ENCODE results near the gene FAM83G.

Gene FAM83G

DNA sequence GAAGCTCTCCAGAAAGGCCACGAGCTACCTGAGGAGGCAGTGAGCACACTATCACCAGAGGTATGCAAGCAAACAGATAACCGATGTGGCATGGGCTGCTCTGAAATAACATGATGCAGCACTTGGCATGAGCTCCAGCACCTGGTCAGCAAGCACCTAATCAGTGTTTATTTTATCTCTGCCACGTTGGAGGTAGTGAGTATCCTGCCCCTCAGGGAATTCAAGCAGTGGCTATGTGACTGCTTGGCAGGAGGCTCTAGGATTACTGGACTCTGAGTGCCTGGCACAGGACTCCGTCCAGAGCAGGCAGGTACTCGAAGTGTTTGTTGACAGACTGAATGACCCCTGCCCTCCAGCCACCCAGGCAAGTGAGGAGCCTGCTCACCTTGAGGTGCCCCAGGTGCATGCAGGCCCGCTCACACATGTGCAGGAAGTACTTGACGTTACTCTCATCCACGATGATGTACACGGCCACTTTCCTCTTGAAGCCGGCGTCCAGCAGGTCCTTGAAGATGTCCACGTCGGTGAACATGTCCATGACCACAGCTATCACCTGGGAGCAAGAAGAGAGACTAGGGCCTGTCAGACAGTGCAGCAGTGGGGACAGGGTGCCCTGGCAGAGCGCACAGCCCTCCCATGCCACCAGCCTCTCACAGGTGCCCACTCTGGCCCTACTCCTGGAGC, 16.6 kb downstream of the FAM83G start:
- DNase-seq: no peak

DNA sequence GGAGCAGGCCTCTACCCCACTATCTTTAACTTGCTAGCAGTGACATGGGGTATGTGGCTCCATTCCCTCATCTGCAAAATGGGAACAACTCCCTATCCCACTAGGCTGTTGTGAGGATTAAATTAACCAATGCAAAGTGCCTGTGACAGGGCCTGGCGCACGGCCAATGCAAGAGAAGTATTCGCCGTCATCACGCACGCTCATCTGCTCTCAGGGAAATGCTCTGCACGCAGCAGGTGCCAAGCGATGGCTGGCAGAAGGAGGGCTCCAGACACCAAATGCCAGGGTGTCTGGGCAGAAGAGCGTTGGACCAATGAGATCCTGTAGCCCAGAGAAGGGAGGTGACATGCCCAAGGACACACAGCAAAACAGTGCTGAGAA, 17.3 kb downstream of the FAM83G start:
- no peak for DNase-seq

GRCh38 chr17:18986541-18987229, 17.9 kb downstream of the FAM83G start:
- no peak for DNase-seq

- no peak for DNase-seq
Measured at GRCh38 chr17:18985475-18985874, 19.1 kb downstream of the FAM83G start.

- DNase-seq: no peak
Measured at GRCh38 chr17:18984273-18985114, 20.1 kb downstream of the FAM83G start.

- no peak for DNase-seq
Measured at GRCh38 chr17:18981642-18982424, 22.7 kb downstream of the FAM83G start.

- DNase-seq: no peak
Measured at GRCh38 chr17:18981335-18981641, 23.3 kb downstream of the FAM83G start.

DNA sequence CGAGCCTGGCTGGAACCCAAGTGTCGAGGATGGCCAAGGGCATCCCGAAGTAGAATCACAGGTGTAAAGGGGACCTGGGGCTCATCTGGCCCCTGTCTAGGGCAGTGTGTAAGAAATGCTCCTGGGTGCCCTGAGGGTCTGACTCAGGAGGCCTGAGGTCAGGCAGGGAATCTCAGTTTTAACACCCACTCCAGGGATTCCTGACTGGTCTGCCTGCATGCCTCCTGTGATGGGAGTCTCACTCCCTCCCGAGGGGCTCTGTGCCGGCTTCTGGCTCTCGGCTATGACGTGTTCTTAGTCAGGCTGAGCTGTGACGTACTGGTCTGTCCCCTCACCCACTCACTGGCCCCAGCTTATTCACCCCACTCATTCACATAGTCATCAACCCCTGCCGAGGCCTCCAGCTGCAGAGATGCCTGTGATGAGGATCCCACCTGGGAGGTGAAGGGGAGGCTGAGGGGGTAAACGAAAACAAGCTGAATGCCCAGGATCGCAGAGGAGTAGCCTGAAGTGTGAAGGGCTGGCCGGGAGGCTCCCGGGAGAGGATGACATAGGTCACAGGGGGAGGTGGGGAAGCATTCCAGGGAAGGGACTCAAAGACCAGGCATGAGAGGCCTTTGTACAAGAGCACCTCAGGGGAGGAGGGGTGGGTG, 23.8 kb downstream of the FAM83G start:
- no peak for DNase-seq

DNA sequence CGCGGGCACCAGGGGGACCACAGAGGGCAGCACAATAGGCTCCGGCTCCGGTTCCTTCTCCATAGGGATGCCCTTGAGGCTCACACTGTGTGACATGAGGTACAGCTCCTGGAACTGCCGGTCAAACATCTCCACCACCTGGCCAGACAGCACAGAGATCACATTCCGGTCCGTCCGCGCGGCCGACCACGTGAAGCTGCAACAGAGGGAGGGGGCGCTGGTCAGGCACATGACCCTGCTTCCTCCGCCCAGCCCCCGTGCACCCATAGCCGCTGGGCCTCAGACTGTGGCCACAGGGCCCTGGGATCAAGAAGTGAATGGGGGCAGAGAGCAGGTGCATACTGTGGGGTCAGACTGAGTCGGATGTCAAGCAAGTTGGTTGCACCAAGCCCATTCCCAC, 25.9 kb downstream of the FAM83G start:
- DNase-seq: no peak

- DNase-seq: no peak
Measured at GRCh38 chr17:18978050-18978449, 26.5 kb downstream of the FAM83G start.

GRCh38 chr17:18977646-18978045, 26.9 kb downstream of the FAM83G start:
- DNase-seq: no peak

- DNase-seq: no peak
Measured at GRCh38 chr17:18977021-18977420, 27.5 kb downstream of the FAM83G start.

DNA sequence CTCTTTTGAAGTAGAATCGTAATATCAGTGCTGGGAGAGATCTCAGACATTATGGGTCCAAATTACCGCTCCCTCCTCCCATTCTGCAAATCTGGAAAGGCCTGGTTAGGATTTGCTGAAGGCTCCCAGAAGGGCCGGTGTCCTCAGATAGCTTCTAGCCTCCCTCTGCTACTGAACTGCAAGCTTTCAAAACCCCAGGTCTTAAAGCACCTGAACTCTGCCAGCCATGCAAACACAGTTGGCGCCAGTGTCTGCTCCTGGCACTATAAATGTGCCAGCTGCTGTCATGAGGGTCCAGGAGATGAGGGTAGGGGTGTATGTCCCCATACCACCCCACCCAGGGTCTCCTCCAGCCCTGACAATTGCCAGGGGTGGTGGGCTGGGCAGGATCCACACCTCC, 28.4 kb downstream of the FAM83G start:
- no peak for DNase-seq

GRCh38 chr17:18975597-18975996, 29.0 kb downstream of the FAM83G start:
- no peak for DNase-seq

- no peak for DNase-seq
Measured at GRCh38 chr17:18974407-18975149, 30.0 kb downstream of the FAM83G start.

DNA sequence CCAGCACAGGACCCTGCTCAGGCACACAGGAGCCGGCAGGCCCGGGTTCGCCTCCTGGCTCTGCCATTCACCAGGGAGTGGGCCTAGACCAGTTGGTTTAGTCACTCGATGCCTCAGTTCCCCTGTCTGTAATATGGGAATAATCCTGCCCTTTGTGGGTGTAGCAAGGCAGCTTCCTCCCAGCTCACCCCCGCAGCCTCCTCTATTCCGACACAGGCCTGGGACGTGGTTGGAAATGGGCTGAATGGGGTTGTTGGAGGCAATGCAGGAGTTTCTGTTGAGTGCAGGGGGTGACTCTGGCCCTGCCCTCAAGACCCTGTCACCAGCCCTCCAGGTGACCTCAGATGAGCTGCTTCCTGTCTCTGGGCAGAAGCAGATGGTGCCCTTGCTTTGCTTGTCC, 32.8 kb downstream of the FAM83G start:
- no peak for DNase-seq

GRCh38 chr17:18970582-18971480, 33.7 kb downstream of the FAM83G start:
- no peak for DNase-seq

- no peak for DNase-seq
Measured at GRCh38 chr17:18968945-18969887, 35.3 kb downstream of the FAM83G start.

DNA sequence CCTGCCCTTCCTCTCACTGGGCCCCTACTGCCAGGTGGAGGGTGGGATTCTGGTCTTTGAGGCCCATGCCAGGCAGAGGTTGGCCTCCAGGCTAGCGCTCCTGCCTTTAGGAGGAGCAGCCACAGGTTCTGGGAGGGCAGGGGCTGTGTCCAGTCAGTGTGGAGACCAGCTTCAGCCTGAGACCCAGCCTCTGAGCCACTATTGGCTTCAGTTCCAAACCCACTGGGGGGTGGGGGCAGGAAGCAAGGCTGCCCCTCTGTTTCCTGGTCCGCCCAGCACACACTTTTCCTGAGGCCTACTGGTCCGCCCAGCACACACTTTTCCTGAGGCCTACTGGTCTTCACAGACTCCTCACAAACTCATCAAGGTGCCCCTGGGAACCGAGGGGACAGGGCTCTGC, 36.2 kb downstream of the FAM83G start:
- DNase-seq: no peak

DNA sequence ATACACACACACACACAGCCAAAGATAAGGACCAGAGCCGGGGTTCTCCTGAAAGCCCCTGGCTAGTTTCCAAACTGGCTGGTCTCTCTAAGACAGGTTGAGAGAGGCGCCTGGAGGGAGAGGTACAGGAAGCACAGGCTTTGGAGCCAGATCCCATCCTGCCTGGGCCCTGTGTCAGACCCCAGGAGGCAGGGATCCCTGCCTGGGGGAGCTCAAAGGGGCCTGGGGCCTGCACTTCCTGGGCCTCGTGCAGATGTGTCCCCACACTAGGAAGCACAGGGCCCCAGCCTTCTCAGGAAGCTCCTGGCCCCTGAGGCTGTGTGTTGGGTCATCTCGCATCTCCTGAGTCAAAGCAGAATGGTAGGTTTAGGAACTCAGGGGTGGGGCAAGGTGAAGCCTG, 36.6 kb downstream of the FAM83G start:
- no peak for DNase-seq
